ENCODE measurements around the gene GJA3. TPM values are rescaled to one million over a fixed set of nuclear protein-coding genes. Genes with fewer than 3 reads are reported as not detected.

The GJA3 gene
- total RNA-seq, 3 donors from 2014 or later: 0.29 TPM; not detected in 2

Other genes starting within 250 kb of the GJA3 start
- gene ZMYM2, start 202.3 kb downstream of the GJA3 start, total RNA-seq: 100 to 1,000 TPM in 1 of 3 donors, 10 to 100 TPM in 2; 76.5 to 118 (median 93.1) TPM
- gene GJB2, start 31.9 kb upstream of the GJA3 start, total RNA-seq: under 1 TPM in 2 of 3 donors, not detected in 1; 0.66 to 0.88 TPM
- gene GJB6, start 71.3 kb upstream of the GJA3 start, total RNA-seq: not detected